HUDEP-2 (cell line): ENCODE data around the gene RER1.
"Not testable (repeated sequence)": the region's sequence is repeated elsewhere in the genome, so short reads cannot be mapped to it uniquely, and the experiment has no call there.

Experiments
- DNase-seq, 76 experiments: peaks; one replicate each; lab custom pipeline; 2025; ENCODE audit not compliant: unreplicated experiment in 76 of 76; lab: John Stamatoyannopoulos, UW

RER1 gene

GRCh38 chr1:2440346-2440745, 48.7 kb downstream of the RER1 start:
- DNase-seq = not testable (repeated sequence)

- no peak for DNase-seq
Observed at GRCh38 chr1:2441746-2442145, 50.1 kb downstream of the RER1 start.

- peak in 8 of 76 experiments; percentile 14 to 50 (median 38) for DNase-seq
Observed at GRCh38 chr1:2442661-2443060, 51.0 kb downstream of the RER1 start.

GRCh38 chr1:2443277-2444137, 51.9 kb downstream of the RER1 start:
- peak in 4 of 76 experiments; percentile 9 to 12 (median 10) for DNase-seq

GRCh38 chr1:2444138-2444591, 52.5 kb downstream of the RER1 start:
- no peak for DNase-seq

GRCh38 chr1:2445162-2445822, 53.7 kb downstream of the RER1 start:
- DNase-seq = no peak

GRCh38 chr1:2445823-2446215, 54.2 kb downstream of the RER1 start:
- no peak for DNase-seq

GRCh38 chr1:2446394-2446793, 54.8 kb downstream of the RER1 start:
- no peak for DNase-seq

GRCh38 chr1:2446861-2447260, 55.2 kb downstream of the RER1 start:
- no peak for DNase-seq

- DNase-seq = no peak
Observed at GRCh38 chr1:2447276-2448097, 55.8 kb downstream of the RER1 start.

- no peak for DNase-seq
Observed at GRCh38 chr1:2448098-2448445, 56.4 kb downstream of the RER1 start.

GRCh38 chr1:2449636-2450454, 58.2 kb downstream of the RER1 start:
- no peak for DNase-seq

- no peak for DNase-seq
Observed at GRCh38 chr1:2451741-2452140, 60.1 kb downstream of the RER1 start.

- no peak for DNase-seq
Observed at GRCh38 chr1:2452201-2452931, 60.7 kb downstream of the RER1 start.

- no peak for DNase-seq
Observed at GRCh38 chr1:2452932-2453315, 61.3 kb downstream of the RER1 start.

- DNase-seq = no peak
Observed at GRCh38 chr1:2454227-2454626, 62.6 kb downstream of the RER1 start.
